Spleen (tissue), 7 donors: Measurements from ENCODE around the gene SUCNR1.

Experiments used
- POLR2AphosphoS5 ChIP-seq, 3 donors: sonication (generic); formaldehyde crosslinking; IDR thresholded peaks; one replicate each; pipeline ENCODE4 v1.5.1; 2017; ENCODE audit warnings: antibody characterized with exemption in 3 of 3
- TF ChIP-seq, protein P1 (sequence below), 11 experiments: fragments of 200-600 bp in 7 of 11; fragments of 450-650 bp in 4 of 11; sonication (generic) in 4 of 11; IDR thresholded peaks in 8 of 11; conservative IDR thresholded peaks in 3 of 11; 1 replicate in 7 of 11; 2 replicates in 4 of 11; pipeline versions ENCODE4 v1.4.0 to v1.8.0; 2016 to 2021; ENCODE audit warnings: antibody characterized with exemption in 11 of 11, inconsistent platforms in 4 of 11, mild to moderate bottlenecking in 1 of 11
- donor health status: DM: no; HTN: no; CAD: no; lungs with moderate emphysema.
- donor health status: DM: no; HTN: no; CAD: no.
- donor health status: DM: no; HTN: no; CAD: no.

DNA sequence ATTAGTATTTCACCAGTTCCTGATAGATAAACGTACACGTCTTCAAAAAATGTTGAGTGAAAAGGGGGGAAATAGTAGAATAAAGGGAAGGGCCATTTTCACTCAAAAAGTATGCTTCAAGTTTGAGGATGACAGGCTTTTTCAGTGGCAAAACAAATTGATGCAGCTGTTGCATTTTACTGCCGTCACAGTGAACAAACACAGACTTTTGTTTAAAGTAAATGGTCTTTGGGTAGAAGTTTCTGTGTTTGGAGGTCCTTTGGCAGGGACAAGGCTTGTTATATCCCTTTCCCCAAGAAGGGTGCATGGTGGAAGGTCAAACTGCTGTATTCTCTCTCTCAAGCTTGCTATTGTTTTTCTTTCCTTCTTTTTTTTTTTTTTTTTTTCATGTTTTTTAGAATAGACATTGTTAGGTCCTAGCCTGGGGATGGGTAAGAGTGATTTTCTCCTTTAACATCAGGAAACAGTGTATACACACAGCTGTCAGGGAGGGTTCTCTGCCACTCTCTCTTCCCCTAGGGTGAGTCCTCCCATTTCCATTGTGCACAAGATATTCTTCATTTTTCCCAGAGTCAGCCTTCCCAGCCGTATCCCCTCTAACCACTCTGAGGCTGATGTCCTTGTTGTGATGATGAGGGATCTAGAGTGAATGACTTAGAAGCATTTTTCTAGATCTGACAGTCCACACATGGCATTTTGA lies 6.6 kb upstream of the SUCNR1 start:
- TF ChIP-seq POLR2AphosphoS5 (IDR thresholded peaks at IDR 0.05) = no peak
- TF ChIP-seq, protein P1, sequence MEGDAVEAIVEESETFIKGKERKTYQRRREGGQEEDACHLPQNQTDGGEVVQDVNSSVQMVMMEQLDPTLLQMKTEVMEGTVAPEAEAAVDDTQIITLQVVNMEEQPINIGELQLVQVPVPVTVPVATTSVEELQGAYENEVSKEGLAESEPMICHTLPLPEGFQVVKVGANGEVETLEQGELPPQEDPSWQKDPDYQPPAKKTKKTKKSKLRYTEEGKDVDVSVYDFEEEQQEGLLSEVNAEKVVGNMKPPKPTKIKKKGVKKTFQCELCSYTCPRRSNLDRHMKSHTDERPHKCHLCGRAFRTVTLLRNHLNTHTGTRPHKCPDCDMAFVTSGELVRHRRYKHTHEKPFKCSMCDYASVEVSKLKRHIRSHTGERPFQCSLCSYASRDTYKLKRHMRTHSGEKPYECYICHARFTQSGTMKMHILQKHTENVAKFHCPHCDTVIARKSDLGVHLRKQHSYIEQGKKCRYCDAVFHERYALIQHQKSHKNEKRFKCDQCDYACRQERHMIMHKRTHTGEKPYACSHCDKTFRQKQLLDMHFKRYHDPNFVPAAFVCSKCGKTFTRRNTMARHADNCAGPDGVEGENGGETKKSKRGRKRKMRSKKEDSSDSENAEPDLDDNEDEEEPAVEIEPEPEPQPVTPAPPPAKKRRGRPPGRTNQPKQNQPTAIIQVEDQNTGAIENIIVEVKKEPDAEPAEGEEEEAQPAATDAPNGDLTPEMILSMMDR (IDR thresholded peaks at IDR 0.05 in 8 of 11, conservative IDR thresholded peaks at IDR 0.05 in 3 of 11) = no peak
